ENCODE results near the gene CNP.

The CNP gene

GRCh38 chr17:41968676-41969075 is 2.1 kb downstream of the CNP start:
- Histone ChIP-seq H3K36me3 (peaks cover 11 to 52% (median 21%) of the 10 kb centered on the region in 3 donors), H3K27me3 (no peaks in the 10 kb centered on the region), H3K27ac (no peak overlapping the region), H3K4me1 (peaks cover 0 to 66% (median 28%) of the 10 kb centered on the region in 4 donors), H3K4me3 (no peak overlapping the region), H3K9me3 (no peaks in the 10 kb centered on the region)
- TF ChIP-seq CTCF (IDR thresholded peaks at IDR 0.05): no peak
- intact Hi-C loops (cut with DNase I; ENCODE audit: low total_unique reads): loop anchor here (10.0 kb wide), 1 partner anchor 146 kb away; the partner anchor contains the start of gene DHX58
- no peak for DNase-seq

GRCh38 chr17:41970901-41971331 is 4.3 kb downstream of the CNP start:
- intact Hi-C loops (cut with DNase I; ENCODE audit: low total_unique reads): no loop called here
- Histone ChIP-seq H3K27me3 (no peaks in the 10 kb centered on the region), H3K27ac (no peak overlapping the region), H3K4me3 (no peak overlapping the region), H3K4me1 (peaks cover 0 to 68% (median 21%) of the 10 kb centered on the region in 4 donors), H3K36me3 (peaks cover 28 to 74% (median 44%) of the 10 kb centered on the region in 3 donors), H3K9me3 (no peaks in the 10 kb centered on the region)
- no peak for TF ChIP-seq CTCF (IDR thresholded peaks at IDR 0.05)
- peak in 1 of 2 donors; percentile 53 for DNase-seq

DNA sequence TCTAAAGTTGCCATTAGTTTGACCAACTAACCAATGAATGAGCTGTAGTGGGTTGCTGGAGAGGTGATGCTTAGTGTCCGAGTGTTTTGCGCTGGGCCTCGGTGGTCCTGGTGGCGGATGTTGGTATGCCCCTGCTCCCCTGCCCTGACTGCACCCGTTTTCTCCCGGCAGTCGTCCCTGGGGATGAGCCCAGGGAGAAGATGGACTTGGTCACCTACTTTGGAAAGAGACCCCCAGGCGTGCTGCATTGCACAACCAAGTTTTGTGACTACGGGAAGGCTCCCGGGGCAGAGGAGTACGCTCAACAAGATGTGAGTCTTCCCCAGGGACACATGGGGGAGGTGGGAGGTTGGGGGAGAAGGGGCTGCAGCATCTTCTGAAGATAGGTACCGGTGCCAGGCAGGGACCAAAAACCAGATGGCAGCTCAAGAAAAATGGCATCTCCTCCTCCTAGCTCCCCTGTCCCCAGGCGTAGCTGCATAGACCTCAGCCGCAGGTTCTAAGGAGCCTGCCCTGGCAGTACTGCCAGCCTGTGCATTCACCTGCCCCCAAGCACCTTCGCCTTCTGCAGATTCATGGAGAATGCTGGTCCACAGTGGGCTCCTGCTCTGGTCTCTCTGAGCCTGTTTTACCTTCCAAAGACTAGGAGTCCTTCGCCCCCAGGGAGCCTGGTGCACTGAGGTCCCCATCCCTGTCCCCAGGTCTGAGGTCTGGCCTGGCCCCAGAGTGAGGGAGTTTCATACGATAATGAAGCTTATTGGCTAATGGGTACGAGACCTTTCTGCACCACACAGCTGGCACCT is 5.3 kb downstream of the CNP start:
- Histone ChIP-seq H3K27ac (no peak overlapping the region), H3K4me1 (peaks cover 0 to 71% (median 21%) of the 10 kb centered on the region in 4 donors), H3K36me3 (peaks cover 35 to 84% (median 54%) of the 10 kb centered on the region in 3 donors), H3K9me3 (no peaks in the 10 kb centered on the region), H3K27me3 (no peaks in the 10 kb centered on the region), H3K4me3 (no peak overlapping the region)
- DNase-seq: peak in 1 of 2 donors; percentile 54
- no peak for TF ChIP-seq CTCF (IDR thresholded peaks at IDR 0.05)
- intact Hi-C loops (cut with DNase I; ENCODE audit: low total_unique reads): no loop called here

DNA sequence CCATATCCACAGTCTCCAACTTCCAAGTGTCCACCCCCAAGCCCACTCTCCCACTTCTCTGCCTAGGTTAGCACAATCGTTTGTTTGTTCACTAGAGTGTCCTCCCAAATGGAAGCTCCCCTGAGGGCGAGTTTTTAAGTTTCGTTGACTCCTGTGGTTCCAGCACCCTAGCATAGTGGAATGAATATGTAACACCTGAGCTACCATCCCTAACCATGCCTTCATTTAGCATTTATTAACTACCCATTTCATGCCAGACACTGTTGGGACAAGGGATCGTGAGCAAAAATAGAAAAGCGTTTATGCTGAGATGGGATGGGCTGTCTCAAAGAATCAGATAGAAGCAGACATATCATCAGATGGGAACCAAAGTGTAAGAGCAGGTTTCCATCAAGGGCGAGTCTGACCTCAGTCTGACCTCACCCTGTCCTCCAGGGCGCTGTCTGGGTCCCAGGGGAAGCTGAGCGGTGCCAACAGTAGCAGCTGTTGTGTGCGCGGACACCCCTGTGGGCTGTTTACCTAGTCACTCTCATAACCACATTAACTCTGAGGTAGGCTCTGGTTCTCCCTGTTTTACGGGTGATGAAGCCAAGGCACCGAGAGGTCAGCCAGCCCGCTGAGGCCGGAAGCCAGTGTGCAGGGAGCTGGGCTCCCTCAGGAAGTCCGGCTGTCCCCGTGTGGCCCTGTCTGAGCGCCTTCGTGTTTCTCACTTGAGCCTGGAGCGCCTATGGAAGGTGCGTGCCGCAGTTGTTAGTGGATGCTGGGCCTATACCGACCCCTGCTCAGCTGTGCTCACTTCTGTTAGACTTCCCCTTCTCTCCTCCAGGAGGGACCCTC is 6.2 kb downstream of the CNP start:
- DNase-seq: peak in 1 of 2 donors; percentile 57
- Histone ChIP-seq H3K4me3 (no peak overlapping the region), H3K27ac (no peak overlapping the region), H3K36me3 (peaks cover 42 to 93% (median 61%) of the 10 kb centered on the region in 3 donors), H3K9me3 (no peaks in the 10 kb centered on the region), H3K4me1 (peaks cover 0 to 67% (median 15%) of the 10 kb centered on the region in 4 donors), H3K27me3 (no peaks in the 10 kb centered on the region)
- intact Hi-C loops (cut with DNase I; ENCODE audit: low total_unique reads): no loop called here
- no peak for TF ChIP-seq CTCF (IDR thresholded peaks at IDR 0.05)

GRCh38 chr17:41973408-41973811 is 6.8 kb downstream of the CNP start:
- no peak for TF ChIP-seq CTCF (IDR thresholded peaks at IDR 0.05)
- H3K27ac ChIP-seq: no peak overlapping the region
- H3K27me3 ChIP-seq: no peaks in the 10 kb centered on the region
- intact Hi-C loops (cut with DNase I; ENCODE audit: low total_unique reads): no loop called here
- peaks cover 48 to 95% (median 68%) of the 10 kb centered on the region in 3 donors for H3K36me3 ChIP-seq
- H3K9me3 ChIP-seq: no peaks in the 10 kb centered on the region
- peaks cover 0 to 65% (median 11%) of the 10 kb centered on the region in 4 donors for H3K4me1 ChIP-seq
- no peak overlapping the region for H3K4me3 ChIP-seq
- peak in 1 of 2 donors; percentile 58 for DNase-seq

Measured in tibial artery (tissue), 4 donors.